WTC11 (cell line): ENCODE measurements around the gene WNT6. TPM values are rescaled to one million over a fixed set of nuclear protein-coding genes. Genes with fewer than 3 reads are reported as not detected.

Experiments used
- ATAC-seq: fragments of 200-7000 bp; cut with Tn5 transposase; 2 replicates; pipeline ENCODE4 v1.10.0; 2021; ENCODE audit warnings: mild to moderate bottlenecking, moderate library complexity
- CTCF ChIA-PET: fragments of 300-600 bp; sonication (Branson Sonifier 250); formaldehyde crosslinking; loops from one replicate; lab custom pipeline; 2021; ENCODE audit warnings: antibody characterized with exemption; lab: Charles Lee
- POLR2A ChIA-PET: fragments of 350-600 bp; sonication (Branson Sonifier 250); formaldehyde crosslinking; loops from one replicate; lab custom pipeline; 2021; ENCODE audit warnings: antibody characterized with exemption; lab: Charles Lee
- DNase-seq: peaks from one replicate; pipeline ENCODE4 v3.0.0; 2021; ENCODE audit warnings: low spot score
- H3K27ac Mint-ChIP-seq: 2 replicates; pipeline ENCODE4 v1.8.0; 2021; ENCODE audit warnings: mixed read lengths
- H3K27me3 Mint-ChIP-seq: 2 replicates; pipeline ENCODE4 v1.8.0; 2021; ENCODE audit warnings: low read depth, mild to moderate bottlenecking, moderate library complexity, mixed read lengths
- H3K36me3 Mint-ChIP-seq: 2 replicates; pipeline ENCODE4 v1.8.0; 2021; ENCODE audit warnings: mixed read lengths
- H3K4me1 Mint-ChIP-seq: 2 replicates; pipeline ENCODE4 v1.8.0; 2022; ENCODE audit warnings: mixed read lengths
- H3K4me3 Mint-ChIP-seq: 2 replicates; pipeline ENCODE4 v1.8.0; 2021; ENCODE audit warnings: mild to moderate bottlenecking, moderate library complexity, mixed read lengths
- H3K9me3 Mint-ChIP-seq: 2 replicates; pipeline ENCODE4 v1.8.0; 2021; ENCODE audit warnings: mixed read lengths
- ATF1 ChIP-seq: sonication (generic); formaldehyde crosslinking; IDR thresholded peaks from 2 replicates; pipeline ENCODE4 v1.8.1; 2023; ENCODE audit warnings: mild to moderate bottlenecking, moderate library complexity, missing genetic modification reagents
- ATF3 ChIP-seq: sonication (generic); formaldehyde crosslinking; conservative IDR thresholded peaks from 2 replicates; pipeline ENCODE4 v1.8.1; 2022; ENCODE audit warnings: mild to moderate bottlenecking, missing genetic modification reagents
- CTCF ChIP-seq: fragments of 200-600 bp; IDR thresholded peaks from 2 replicates; pipeline ENCODE4 v1.8.0; 2022; ENCODE audit warnings: antibody characterized with exemption
- E2F5 ChIP-seq: sonication (generic); formaldehyde crosslinking; IDR thresholded peaks from 2 replicates; pipeline ENCODE4 v1.8.1; 2022; ENCODE audit warnings: mild to moderate bottlenecking, moderate library complexity, missing genetic modification reagents
- FOXK1 ChIP-seq: sonication (generic); formaldehyde crosslinking; IDR thresholded peaks from 2 replicates; pipeline ENCODE4 v1.8.0; 2022; ENCODE audit warnings: mild to moderate bottlenecking, moderate library complexity, missing genetic modification reagents
- JAZF1 ChIP-seq: fragments of 250-450 bp; sonication (Bioruptor Pico); IDR thresholded peaks from 2 replicates; pipeline ENCODE4 v1.9.0; 2021; ENCODE audit warnings: moderate library complexity, mild to moderate bottlenecking, inconsistent platforms
- PREB ChIP-seq: sonication (generic); formaldehyde crosslinking; IDR thresholded peaks from 2 replicates; pipeline ENCODE4 v1.8.1; 2022; ENCODE audit warnings: mild to moderate bottlenecking, missing genetic modification reagents, moderate library complexity, borderline replicate concordance
- STAT6 ChIP-seq: sonication (generic); formaldehyde crosslinking; conservative IDR thresholded peaks from 2 replicates; pipeline ENCODE4 v1.8.1; 2023; ENCODE audit warnings: mild to moderate bottlenecking, low read depth, missing genetic modification reagents, moderate library complexity
- ZNF263 ChIP-seq: sonication (generic); formaldehyde crosslinking; IDR thresholded peaks from 2 replicates; pipeline ENCODE4 v1.8.1; 2022; ENCODE audit warnings: low read depth, mild to moderate bottlenecking, moderate library complexity, missing genetic modification reagents
- ZNF532 ChIP-seq: fragments of 250-450 bp; sonication (Bioruptor Pico); IDR thresholded peaks from 2 replicates; pipeline ENCODE4 v1.9.0; 2021; ENCODE audit warnings: mild to moderate bottlenecking, borderline replicate concordance
- total RNA-seq: library from RNA; stranded (reverse); gene quantifications from 3 replicates; pipeline ENCODE4 v1.2.3, GENCODE V29; 2021

WNT6 gene
- total RNA-seq, 1 experiment from 2014 or later: not detected

GRCh38 chr2:218875692-218876246 lies 16.2 kb downstream of the WNT6 start:
- Mint-ChIP-seq H3K4me3 (no peak overlapping the region), H3K27ac (no peak overlapping the region), H3K4me1 (peaks cover 35% of the 10 kb centered on the region), H3K9me3 (no peaks in the 10 kb centered on the region), H3K27me3 (peaks cover 97% of the 10 kb centered on the region), H3K36me3 (no peaks in the 10 kb centered on the region)
- DNase-seq (no peak), ATAC-seq (no peak)
- ChIA-PET POLR2A (interaction anchor here (1.0 kb wide), 1 partner anchor 22 kb away, joined by 3 read pairs; no protein-coding TSS in a partner anchor), CTCF (interaction anchor here (0.6 to 17.9 kb wide), 39 partner anchors 10 to 543 kb away, joined by 3 to 422 read pairs (median 4); partner anchors contain the start of genes BCS1L, CDK5R2, CRYBA2 and DES)
- TF ChIP-seq E2F5 (no peak), STAT6 (CRISPR knock-in tag) (no peak), FOXK1 (no peak), CTCF (no peak), JAZF1 (CRISPR knock-in tag) (no peak), ATF3 (CRISPR knock-in tag) (no peak), ZNF263 (CRISPR knock-in tag) (no peak), PREB (no peak)

GRCh38 chr2:218876562-218877219 lies 17.1 kb downstream of the WNT6 start:
- Mint-ChIP-seq H3K4me3 (no peak overlapping the region), H3K27me3 (peaks cover 97% of the 10 kb centered on the region), H3K9me3 (no peaks in the 10 kb centered on the region), H3K27ac (no peak overlapping the region), H3K4me1 (peaks cover 33% of the 10 kb centered on the region), H3K36me3 (no peaks in the 10 kb centered on the region)
- ChIA-PET POLR2A (interaction anchor here (1.0 kb wide), 1 partner anchor 21 kb away, joined by 3 read pairs; no protein-coding TSS in a partner anchor), CTCF (interaction anchor here (0.6 to 17.9 kb wide), 46 partner anchors 8 to 542 kb away, joined by 3 to 422 read pairs (median 4); partner anchors contain the start of genes BCS1L, CDK5R2, CRYBA2 and DES)
- TF ChIP-seq ATF1 (CRISPR knock-in tag): no peak
- TF ChIP-seq ZNF532 (CRISPR knock-in tag): no peak
- peak; percentile 88 for TF ChIP-seq CTCF
- peak; percentile 18 for ATAC-seq
- peak; percentile 81 for DNase-seq
